Measurements from ENCODE around the gene DNAJA4.

- TF ChIP-seq, protein P1, sequence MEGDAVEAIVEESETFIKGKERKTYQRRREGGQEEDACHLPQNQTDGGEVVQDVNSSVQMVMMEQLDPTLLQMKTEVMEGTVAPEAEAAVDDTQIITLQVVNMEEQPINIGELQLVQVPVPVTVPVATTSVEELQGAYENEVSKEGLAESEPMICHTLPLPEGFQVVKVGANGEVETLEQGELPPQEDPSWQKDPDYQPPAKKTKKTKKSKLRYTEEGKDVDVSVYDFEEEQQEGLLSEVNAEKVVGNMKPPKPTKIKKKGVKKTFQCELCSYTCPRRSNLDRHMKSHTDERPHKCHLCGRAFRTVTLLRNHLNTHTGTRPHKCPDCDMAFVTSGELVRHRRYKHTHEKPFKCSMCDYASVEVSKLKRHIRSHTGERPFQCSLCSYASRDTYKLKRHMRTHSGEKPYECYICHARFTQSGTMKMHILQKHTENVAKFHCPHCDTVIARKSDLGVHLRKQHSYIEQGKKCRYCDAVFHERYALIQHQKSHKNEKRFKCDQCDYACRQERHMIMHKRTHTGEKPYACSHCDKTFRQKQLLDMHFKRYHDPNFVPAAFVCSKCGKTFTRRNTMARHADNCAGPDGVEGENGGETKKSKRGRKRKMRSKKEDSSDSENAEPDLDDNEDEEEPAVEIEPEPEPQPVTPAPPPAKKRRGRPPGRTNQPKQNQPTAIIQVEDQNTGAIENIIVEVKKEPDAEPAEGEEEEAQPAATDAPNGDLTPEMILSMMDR (IDR thresholded peaks at IDR 0.05): no peak
- TF ChIP-seq POLR2A (IDR thresholded peaks at IDR 0.05) (no peak), POLR2AphosphoS5 (IDR thresholded peaks at IDR 0.05; ENCODE audit: insufficient read depth in 1 of 2, low read depth in 1 of 2) (no peak)
These were observed 43.6 kb upstream of the DNAJA4 start for GRCh38 chr15:78220713-78221112.

Measured in vagina (tissue), 2 donors.